Fibroblast of skin of back (primary cell): ENCODE measurements around the gene SRXN1.

Source experiments
- DNase-seq: peaks from one replicate; pipeline ENCODE4 v3.0.0-alpha.2; 2013

SRXN1 gene

DNA sequence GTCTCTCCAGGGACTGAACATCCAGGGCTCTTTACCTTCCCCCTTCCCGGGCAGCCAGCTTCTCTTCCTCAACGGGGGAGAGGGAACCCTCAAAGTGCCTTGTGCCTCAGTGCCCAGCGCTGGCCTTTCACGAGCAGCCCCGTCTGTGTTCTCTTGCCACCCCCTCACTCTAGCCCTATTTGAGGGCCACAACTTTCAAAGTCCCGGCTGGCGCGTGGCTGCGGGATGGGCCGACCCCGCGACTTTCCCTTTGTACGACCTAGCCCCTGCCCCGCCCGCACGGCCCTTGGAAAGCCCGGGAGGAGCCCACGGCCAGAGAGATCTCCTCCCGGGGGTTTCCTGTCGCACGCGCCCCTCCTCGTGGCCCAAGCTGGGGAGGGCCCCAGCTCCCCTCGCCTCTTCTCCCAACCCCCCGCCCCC lies 22.0 kb upstream of the SRXN1 start:
- no peak for DNase-seq

DNA sequence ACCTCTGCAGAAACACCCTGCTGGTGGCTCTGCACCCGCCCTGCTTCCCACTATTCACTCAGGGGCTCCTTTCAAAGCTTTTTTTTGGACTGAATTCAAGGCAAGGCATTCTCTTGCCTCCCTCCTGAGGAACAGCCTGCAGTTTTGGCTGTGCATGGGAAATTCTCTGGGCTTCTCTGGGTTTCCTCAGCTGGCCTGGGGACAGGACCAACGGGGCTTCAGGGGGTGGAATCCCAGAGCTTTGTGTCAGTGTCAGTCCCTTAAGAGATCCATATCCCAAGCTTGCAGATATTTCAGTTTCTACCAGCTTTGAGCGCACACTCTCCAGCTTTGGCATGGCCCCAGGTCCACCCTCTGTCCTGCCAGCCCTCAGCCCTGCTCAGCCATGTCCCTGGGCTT lies 20.6 kb upstream of the SRXN1 start:
- DNase-seq, result no peak

DNA sequence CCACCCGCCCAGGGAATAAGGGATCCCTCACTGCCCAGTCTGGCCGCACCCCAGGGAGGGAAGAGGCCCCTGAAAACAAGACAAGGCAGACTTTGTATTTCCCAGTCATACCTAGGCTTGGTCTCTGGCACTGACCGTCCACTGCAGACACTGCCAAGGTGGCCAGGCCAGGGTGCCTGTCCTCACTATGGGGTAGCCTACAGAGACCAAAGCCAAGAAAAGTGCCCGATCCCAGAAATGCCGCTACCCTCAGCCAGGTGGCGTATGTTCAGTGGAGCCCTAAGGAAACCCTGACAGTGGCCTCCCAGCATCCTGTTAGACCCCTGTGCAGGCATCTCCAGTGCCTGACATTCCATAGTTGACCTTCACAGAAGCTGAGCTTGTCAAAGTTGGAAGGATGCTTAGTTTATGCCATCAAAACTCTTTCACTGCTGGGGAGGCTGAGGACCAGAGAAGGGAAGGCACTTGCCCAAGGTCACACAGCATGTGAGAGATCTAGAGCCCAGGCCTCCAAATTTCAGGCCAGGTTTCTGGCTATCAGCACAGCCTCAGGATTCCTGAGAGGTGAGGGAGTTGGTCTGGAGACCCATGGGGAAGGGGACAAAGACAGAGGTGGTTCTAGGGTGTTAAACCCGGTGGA lies 20.1 kb upstream of the SRXN1 start:
- no peak for DNase-seq

DNA sequence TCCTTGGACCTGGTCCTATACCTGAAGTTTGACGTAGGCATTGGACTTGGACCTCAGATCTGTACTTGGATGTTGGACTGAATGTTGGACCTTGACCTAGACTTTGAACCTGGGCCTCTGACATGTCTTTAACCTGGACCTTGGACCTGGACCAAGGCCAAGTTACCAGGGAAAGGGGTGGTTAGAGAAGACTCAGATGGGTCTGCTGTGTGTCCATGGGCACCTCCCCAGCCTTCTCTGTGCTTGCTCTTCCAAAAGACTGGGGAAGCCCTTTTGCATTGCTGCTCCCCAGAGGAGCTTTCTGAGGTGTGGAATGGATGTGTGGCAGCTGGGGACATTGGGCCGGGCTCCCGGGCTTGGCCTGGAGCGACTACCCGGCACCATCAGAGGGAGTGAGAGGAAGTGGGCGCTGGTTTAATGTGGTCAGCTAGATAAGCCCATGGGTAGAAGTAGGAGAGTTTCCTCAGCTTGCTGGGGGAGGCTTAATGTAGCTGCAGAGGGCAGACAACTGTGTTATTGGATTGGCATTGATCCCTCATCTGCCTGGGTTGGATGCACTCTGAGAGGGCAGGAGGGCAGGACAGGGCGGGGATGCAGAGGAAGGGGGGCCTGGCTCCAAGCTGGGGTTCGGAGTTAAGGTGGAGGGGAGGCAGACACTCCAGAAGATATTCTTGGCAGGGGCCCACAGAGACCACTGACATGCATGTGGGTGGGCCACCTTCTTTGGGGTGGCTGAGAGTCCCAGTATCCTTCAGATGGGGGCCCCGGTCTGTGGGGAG lies 18.4 kb upstream of the SRXN1 start:
- DNase-seq, result no peak

DNA sequence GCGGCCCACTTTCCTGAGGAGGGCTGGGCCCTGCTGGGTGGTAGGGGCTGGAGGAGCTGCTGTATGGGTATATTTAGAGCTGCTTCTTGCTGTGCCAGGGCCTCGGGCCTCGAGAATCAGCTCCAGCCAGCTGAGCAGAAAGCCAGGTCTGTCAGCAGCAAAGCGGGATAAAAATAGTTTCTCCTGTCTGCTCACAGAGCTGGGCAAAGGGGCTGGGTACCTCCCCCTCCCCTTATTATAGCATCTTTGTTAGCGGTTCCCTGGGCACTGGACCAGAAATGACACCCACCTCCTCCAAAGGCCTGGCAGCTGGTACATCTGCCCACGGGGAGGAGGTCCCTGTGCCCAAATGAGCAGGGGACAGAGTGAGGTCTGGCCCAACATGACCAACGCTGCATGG lies 16.6 kb upstream of the SRXN1 start:
- DNase-seq, result no peak

DNA sequence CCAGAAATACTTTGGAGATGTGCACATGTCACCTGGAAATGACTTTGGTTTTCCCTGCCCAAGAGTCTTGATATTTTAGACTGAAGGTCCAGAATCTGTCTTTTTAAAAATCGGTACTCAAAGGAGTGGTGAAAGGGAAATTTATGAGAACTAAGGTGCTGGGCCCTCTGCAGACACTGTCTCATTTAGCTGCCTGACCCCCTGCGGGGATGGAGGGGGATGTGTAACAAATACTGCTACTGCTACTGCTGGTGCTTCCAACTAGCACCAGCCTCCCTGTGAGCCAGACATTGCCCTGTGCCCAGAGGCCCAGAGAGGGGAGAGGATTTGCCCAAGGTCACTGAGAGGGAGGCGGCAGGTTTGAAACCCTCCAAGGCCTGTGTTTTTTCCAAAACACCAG lies 15.6 kb upstream of the SRXN1 start:
- no peak for DNase-seq

- DNase-seq, result no peak
Measured at GRCh38 chr20:668050-668449, 15.1 kb upstream of the SRXN1 start.

- DNase-seq, result peak; percentile 21
Measured at GRCh38 chr20:667351-668034, 14.5 kb upstream of the SRXN1 start.

GRCh38 chr20:666877-667276 lies 13.9 kb upstream of the SRXN1 start:
- no peak for DNase-seq

GRCh38 chr20:665276-665675 lies 12.3 kb upstream of the SRXN1 start:
- no peak for DNase-seq

GRCh38 chr20:664576-664975 lies 11.6 kb upstream of the SRXN1 start:
- no peak for DNase-seq

- no peak for DNase-seq
Measured at GRCh38 chr20:664151-664550, 11.2 kb upstream of the SRXN1 start.

DNA sequence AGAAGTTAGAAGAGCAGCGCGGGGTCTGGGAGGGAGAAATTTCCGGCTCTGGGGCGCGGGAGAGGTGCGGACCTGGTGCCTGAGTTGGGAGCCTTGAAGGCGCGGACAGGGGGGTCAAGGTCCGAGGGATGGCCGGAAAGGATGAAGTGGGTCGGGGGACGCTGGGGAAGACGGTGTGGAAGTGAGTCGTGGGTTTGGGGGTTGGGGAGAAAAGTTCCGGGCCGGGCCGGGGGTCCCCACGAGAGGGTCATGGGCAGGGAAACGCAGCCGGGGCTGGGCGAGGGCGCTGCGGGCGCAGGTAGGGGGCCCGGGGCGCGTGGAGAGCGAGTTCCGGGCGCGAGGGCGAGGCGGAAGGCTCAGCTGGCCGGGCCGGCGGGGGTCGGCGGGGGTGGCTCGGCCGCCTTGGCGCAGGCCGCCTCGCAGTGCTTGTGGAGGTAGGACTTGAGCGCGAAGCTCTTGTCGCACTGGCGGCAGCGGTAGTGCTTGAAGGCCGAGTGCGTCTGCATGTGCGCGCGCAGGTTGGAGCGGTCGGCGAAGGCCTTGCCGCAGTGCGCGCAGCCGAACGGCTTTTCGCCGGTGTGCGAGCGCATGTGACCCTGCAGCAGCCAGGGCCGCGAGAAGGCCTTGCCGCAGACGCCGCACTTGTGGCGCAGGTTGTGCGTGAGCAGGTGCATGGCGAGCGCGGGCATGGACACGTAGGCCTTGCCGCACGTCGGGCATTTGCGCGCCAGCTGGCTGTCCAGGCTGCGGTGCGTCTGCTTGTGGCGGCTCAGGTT lies 10.5 kb upstream of the SRXN1 start:
- no peak for DNase-seq

DNA sequence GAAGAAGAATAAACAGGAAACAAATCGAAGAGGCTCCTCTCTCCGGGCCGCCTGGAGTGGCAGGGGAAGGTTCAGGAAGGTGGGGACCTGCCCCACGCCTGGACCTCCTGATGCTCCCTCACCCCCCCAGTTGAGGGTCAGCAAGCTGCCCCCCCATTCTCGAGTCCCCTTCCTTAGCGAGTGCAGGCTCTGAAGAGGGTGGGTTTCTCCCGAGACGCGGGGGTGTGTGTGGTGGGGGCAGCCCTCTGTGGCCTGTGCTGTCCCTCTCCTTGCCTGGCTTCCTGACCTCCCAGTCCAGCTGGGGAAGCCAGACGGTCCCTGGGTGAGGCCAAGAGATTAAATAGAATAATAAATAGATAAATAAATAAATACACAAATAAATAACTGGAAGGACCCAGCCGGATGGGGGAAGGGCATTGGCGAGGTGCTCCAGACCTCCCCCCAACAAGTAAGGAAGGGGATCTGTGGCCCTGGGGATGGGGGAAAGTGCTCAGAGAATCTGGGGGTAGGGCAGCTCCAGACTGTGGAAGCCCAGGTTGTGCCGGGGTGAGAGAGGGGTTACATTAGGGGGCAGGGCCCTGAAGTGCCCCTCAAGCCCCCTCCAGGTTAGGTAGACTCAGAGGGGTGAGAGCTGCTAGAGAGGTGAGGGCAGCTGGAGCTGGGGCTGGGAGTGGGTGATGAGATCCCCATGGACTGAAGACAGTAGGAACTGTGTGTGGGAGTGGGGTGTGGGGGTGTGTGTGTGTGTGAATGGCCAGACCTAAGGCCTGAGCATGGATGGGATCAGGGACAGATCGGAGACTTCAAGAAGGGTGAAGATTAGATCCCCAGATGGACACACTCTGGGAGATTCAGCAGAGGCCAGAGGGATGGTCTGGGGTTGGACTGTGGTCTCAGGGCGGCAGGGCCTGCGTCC lies 9.5 kb upstream of the SRXN1 start:
- DNase-seq, result no peak

GRCh38 chr20:661474-662270 lies 8.7 kb upstream of the SRXN1 start:
- DNase-seq, result no peak

DNA sequence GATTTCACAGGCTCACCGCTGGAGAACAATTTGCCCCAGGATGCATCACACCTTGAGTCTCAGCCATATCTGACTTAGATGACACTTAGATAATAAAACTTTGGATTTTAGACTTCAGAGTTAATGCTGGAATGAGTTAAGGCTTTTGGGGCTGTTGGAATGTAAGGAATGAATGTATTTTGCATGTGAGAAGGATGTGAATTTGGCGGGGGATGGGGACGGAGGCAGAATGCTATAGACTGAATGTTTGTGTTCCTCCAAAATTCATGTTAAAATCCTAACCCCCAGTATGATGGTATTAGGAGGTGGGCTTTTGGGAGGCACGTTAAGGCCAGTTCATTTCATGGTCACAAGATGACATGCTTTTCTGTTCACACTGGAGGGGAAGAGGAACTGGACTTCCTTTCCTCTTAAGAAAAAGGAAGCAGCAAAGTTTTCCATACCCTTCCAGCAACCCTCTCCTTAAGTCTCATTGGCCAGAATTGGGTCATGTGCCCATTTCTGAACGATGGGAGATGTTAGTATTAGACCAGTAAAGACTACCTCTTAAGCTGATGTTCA lies 5.8 kb upstream of the SRXN1 start:
- peak; percentile 49 for DNase-seq

GRCh38 chr20:658202-658601 lies 5.2 kb upstream of the SRXN1 start:
- DNase-seq, result no peak

- no peak for DNase-seq
Measured at GRCh38 chr20:655726-656624, 3.0 kb upstream of the SRXN1 start.

GRCh38 chr20:654417-654750 lies 1.4 kb upstream of the SRXN1 start:
- DNase-seq, result no peak
